GM23338 (cell line): ENCODE results near the gene GIPC1. TPM values are rescaled to one million over a fixed set of nuclear protein-coding genes. Genes with fewer than 3 reads are reported as not detected.

Experiments used
- ATAC-seq: fragments of 200-7000 bp; cut with Tn5 transposase; 3 replicates; pipeline ENCODE4 v1.9.1; 2020
- DNase-seq: peaks from one replicate; pipeline ENCODE4 v3.0.0-alpha.2; 2015; ENCODE audit warnings: low spot score
- H2AFZ ChIP-seq: fragments of 200-600 bp; sonication (generic); 2 replicates; pipeline ENCODE4 v1.8.0; 2016; ENCODE audit warnings: antibody characterized with exemption, mild to moderate bottlenecking, moderate library complexity
- H3F3A ChIP-seq: fragments of 200-600 bp; sonication (generic); replicated peaks from 2 replicates; pipeline ENCODE4 v1.8.0; 2017; ENCODE audit warnings: antibody characterized with exemption, mixed run types, low read depth
- H3K27ac ChIP-seq: fragments of 200-600 bp; sonication (generic); 2 replicates; pipeline ENCODE4 v1.6.1; 2016; ENCODE audit warnings: low read depth
- H3K27me3 ChIP-seq: fragments of 200-600 bp; sonication (generic); 2 replicates; pipeline ENCODE4 v1.8.0; 2016; ENCODE audit warnings: mild to moderate bottlenecking, mixed run types, moderate library complexity; ENCODE audit not compliant: insufficient read depth
- H3K36me3 ChIP-seq: fragments of 200-600 bp; sonication (generic); 2 replicates; pipeline ENCODE4 v1.8.0; 2016; ENCODE audit warnings: mild to moderate bottlenecking; ENCODE audit not compliant: insufficient read depth
- H3K4me1 ChIP-seq: fragments of 200-600 bp; sonication (generic); 2 replicates; pipeline ENCODE4 v1.8.0; 2016; ENCODE audit warnings: mild to moderate bottlenecking, moderate library complexity; ENCODE audit not compliant: insufficient read depth
- H3K4me2 ChIP-seq: fragments of 200-600 bp; sonication (generic); 2 replicates; pipeline ENCODE4 v1.7.1; 2017; ENCODE audit warnings: mixed run types
- H3K4me3 ChIP-seq: fragments of 200-600 bp; sonication (generic); 2 replicates; pipeline ENCODE4 v1.6.1; 2016; ENCODE audit warnings: mixed run types
- H3K79me2 ChIP-seq: fragments of 200-600 bp; sonication (generic); replicated peaks from 2 replicates; pipeline ENCODE4 v1.8.0; 2017; ENCODE audit warnings: mild to moderate bottlenecking; ENCODE audit not compliant: insufficient read depth
- H3K9me2 ChIP-seq: fragments of 200-600 bp; sonication (generic); 2 replicates; pipeline ENCODE4 v1.8.0; 2017; ENCODE audit not compliant: insufficient read depth
- H4K20me1 ChIP-seq: fragments of 200-600 bp; sonication (generic); replicated peaks from 2 replicates; pipeline ENCODE4 v1.8.0; 2017; ENCODE audit warnings: mild to moderate bottlenecking; ENCODE audit not compliant: insufficient read depth
- H3K27ac Mint-ChIP-seq: 2 replicates; pipeline ENCODE4 v1.8.0; 2020; ENCODE audit warnings: inconsistent platforms, mild to moderate bottlenecking, moderate library complexity, mixed read lengths
- H3K27me3 Mint-ChIP-seq: 3 replicates; pipeline ENCODE4 v1.8.0; 2022; ENCODE audit warnings: low read depth, mild to moderate bottlenecking, moderate library complexity, mixed read lengths, inconsistent platforms; ENCODE audit not compliant: insufficient read depth, poor library complexity
- H3K36me3 Mint-ChIP-seq: 3 replicates; pipeline ENCODE4 v1.8.0; 2021; ENCODE audit warnings: low read depth, mild to moderate bottlenecking, inconsistent platforms, moderate library complexity, mixed read lengths
- H3K4me1 Mint-ChIP-seq: 3 replicates; pipeline ENCODE4 v1.8.0; 2020; ENCODE audit warnings: mild to moderate bottlenecking, inconsistent platforms, mixed read lengths
- H3K4me3 Mint-ChIP-seq: 3 replicates; pipeline ENCODE4 v1.8.0; 2021; ENCODE audit warnings: moderate library complexity, mild to moderate bottlenecking, inconsistent platforms, mixed read lengths
- H3K9me3 Mint-ChIP-seq: 3 replicates; pipeline ENCODE4 v1.8.0; 2020; ENCODE audit warnings: moderate library complexity, mild to moderate bottlenecking, inconsistent platforms, mixed read lengths
- EZH2phosphoT487 ChIP-seq: fragments of 200-600 bp; sonication (generic); IDR thresholded peaks from one replicate; pipeline ENCODE4 v1.8.1; 2018; ENCODE audit warnings: antibody characterized with exemption; ENCODE audit not compliant: unreplicated experiment
- JUNB ChIP-seq: IDR thresholded peaks from one replicate; pipeline ENCODE4 v1.6.1; 2016; ENCODE audit warnings: antibody characterized with exemption; ENCODE audit not compliant: unreplicated experiment
- STAT1 ChIP-seq: IDR thresholded peaks from one replicate; pipeline ENCODE4 v1.6.1; 2016; ENCODE audit warnings: antibody characterized with exemption; ENCODE audit not compliant: unreplicated experiment
- ZNF114 ChIP-seq: fragments of 250-450 bp; sonication (Bioruptor Pico); IDR thresholded peaks from 2 replicates; pipeline ENCODE4 v1.5.0; 2020; ENCODE audit warnings: mild to moderate bottlenecking, moderate library complexity
- polyA plus RNA-seq: library from polyadenylated mRNA; unstranded; fragments of >200 nt; fragmentation: Nextera tagmentation; extraction: Ambion mirVana; gene quantifications from 2 replicates; pipeline ENCODE4 v1.2.1, GENCODE V29; 2016
- total RNA-seq: library from RNA; depleted of rRNA; stranded (reverse); fragments of >200 nt; shearing (Covaris generic); gene quantifications from 2 replicates; pipeline ENCODE4 v1.2.3, GENCODE V29; 2014
- TF ChIP-seq, protein P1 (sequence below): fragments of 250-450 bp; sonication (Bioruptor Pico); IDR thresholded peaks from 2 replicates; pipeline ENCODE4 v1.5.0; 2020; ENCODE audit warnings: mild to moderate bottlenecking, moderate library complexity

The GIPC1 gene
- total and polyA plus RNA-seq, 2 experiments from 2014 or later, result 51.6 to 106 TPM

DNA sequence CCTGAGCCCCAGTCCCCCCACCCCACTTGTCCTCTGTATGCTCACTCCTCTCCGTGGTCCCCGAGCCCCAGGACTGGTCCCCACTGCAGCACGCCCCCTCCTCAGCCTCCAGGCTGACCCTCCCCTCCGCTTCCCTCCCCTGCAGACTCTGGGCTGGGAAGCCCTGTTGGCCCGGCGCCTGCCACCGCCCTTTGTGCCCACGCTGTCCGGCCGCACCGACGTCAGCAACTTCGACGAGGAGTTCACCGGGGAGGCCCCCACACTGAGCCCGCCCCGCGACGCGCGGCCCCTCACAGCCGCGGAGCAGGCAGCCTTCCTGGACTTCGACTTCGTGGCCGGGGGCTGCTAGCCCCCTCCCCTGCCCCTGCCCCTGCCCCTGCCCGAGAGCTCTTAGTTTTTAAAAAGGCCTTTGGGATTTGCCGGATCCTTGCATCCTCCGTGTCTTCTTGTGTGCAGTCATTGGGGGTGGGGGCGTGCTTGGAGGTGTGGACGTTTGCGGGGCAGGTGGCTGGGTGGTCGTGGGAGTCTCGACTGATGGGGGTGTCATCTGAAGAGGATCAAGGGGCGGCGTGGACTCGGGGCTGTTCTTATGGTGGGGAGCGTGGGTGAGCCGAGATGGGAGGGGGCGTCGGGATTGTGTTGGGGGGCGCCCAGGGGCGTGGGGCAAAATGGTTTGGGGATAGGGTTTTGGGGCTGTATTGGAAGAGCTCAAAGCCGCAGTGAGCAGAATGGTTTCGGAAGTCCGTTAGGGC lies 24.3 kb downstream of the GIPC1 start (continued):
- TF ChIP-seq, protein P1, sequence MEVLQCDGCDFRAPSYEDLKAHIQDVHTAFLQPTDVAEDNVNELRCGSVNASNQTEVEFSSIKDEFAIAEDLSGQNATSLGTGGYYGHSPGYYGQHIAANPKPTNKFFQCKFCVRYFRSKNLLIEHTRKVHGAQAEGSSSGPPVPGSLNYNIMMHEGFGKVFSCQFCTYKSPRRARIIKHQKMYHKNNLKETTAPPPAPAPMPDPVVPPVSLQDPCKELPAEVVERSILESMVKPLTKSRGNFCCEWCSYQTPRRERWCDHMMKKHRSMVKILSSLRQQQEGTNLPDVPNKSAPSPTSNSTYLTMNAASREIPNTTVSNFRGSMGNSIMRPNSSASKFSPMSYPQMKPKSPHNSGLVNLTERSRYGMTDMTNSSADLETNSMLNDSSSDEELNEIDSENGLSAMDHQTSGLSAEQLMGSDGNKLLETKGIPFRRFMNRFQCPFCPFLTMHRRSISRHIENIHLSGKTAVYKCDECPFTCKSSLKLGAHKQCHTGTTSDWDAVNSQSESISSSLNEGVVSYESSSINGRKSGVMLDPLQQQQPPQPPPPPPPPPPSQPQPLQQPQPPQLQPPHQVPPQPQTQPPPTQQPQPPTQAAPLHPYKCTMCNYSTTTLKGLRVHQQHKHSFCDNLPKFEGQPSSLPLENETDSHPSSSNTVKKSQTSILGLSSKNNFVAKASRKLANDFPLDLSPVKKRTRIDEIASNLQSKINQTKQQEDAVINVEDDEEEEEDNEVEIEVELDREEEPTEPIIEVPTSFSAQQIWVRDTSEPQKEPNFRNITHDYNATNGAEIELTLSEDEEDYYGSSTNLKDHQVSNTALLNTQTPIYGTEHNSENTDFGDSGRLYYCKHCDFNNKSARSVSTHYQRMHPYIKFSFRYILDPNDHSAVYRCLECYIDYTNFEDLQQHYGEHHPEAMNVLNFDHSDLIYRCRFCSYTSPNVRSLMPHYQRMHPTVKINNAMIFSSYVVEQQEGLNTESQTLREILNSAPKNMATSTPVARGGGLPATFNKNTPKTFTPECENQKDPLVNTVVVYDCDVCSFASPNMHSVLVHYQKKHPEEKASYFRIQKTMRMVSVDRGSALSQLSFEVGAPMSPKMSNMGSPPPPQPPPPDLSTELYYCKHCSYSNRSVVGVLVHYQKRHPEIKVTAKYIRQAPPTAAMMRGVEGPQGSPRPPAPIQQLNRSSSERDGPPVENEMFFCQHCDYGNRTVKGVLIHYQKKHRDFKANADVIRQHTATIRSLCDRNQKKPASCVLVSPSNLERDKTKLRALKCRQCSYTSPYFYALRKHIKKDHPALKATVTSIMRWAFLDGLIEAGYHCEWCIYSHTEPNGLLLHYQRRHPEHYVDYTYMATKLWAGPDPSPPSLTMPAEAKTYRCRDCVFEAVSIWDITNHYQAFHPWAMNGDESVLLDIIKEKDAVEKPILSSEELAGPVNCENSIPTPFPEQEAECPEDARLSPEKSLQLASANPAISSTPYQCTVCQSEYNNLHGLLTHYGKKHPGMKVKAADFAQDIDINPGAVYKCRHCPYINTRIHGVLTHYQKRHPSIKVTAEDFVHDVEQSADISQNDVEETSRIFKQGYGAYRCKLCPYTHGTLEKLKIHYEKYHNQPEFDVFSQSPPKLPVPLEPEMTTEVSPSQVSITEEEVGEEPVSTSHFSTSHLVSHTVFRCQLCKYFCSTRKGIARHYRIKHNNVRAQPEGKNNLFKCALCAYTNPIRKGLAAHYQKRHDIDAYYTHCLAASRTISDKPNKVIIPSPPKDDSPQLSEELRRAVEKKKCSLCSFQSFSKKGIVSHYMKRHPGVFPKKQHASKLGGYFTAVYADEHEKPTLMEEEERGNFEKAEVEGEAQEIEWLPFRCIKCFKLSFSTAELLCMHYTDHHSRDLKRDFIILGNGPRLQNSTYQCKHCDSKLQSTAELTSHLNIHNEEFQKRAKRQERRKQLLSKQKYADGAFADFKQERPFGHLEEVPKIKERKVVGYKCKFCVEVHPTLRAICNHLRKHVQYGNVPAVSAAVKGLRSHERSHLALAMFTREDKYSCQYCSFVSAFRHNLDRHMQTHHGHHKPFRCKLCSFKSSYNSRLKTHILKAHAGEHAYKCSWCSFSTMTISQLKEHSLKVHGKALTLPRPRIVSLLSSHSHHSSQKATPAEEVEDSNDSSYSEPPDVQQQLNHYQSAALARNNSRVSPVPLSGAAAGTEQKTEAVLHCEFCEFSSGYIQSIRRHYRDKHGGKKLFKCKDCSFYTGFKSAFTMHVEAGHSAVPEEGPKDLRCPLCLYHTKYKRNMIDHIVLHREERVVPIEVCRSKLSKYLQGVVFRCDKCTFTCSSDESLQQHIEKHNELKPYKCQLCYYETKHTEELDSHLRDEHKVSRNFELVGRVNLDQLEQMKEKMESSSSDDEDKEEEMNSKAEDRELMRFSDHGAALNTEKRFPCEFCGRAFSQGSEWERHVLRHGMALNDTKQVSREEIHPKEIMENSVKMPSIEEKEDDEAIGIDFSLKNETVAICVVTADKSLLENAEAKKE (CRISPR knock-in tag), result no peak
- TF ChIP-seq ZNF114 (CRISPR knock-in tag), result no peak

DNA sequence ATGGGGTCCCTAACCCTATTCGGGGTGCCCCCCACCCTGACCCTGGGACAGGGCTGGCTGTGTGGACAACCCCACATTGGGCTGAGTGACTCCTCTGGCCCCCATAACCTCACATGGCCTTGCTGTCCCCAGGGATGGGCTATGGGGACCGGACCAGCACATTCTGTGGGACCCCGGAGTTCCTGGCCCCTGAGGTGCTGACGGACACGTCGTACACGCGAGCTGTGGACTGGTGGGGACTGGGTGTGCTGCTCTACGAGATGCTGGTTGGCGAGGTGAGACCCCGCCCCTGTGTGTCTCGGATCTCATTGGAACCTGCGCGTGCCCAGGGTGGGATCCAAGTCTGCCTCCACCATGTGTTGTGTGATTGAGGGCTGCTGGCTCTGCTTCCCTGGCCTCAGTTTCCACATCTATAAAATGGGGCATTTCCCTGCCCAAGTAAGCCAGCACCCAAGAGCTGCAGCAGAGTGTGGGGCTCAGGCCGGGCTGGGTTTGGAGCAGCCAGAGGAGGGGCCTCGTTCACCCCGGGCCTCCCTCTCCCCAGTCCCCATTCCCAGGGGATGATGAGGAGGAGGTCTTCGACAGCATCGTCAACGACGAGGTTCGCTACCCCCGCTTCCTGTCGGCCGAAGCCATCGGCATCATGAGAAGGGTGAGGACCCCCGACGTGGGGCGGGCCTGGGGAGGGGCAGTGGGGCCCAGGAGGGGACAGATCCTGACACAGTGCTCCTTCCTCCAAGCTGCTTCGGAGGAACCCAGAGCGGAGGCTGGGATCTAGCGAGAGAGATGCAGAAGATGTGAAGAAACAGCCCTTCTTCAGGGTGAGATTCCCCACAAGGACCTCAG lies 25.7 kb downstream of the GIPC1 start:
- Histone ChIP-seq H3K27ac (no peak overlapping the region), H3F3A (0 out of 2 replicates have a peak, but pooled peaks cover 9% of the 10 kb centered on the region), H3K36me3 (peaks cover 7% of the 10 kb centered on the region; the same call in 1 of the 2 replicates), H3K4me2 (no peak overlapping the region), H3K4me3 (no peak overlapping the region), H4K20me1 (no peaks in the 10 kb centered on the region; the same call in 1 of the 2 replicates), H2AFZ (no peak overlapping the region), H3K27me3 (peaks cover 18% of the 10 kb centered on the region), H3K4me1 (peaks cover 3% of the 10 kb centered on the region; the same call in 1 of the 2 replicates), H3K9me2 (no peaks in the 10 kb centered on the region), H3K79me2 (no peaks in the 10 kb centered on the region)
- Mint-ChIP-seq H3K27ac (no peak overlapping the region), H3K4me3 (no peak overlapping the region), H3K9me3 (no peaks in the 10 kb centered on the region), H3K4me1 (peaks cover 16% of the 10 kb centered on the region), H3K36me3 (peaks cover 22% of the 10 kb centered on the region), H3K27me3 (peaks cover 24% of the 10 kb centered on the region)
- no peak for ATAC-seq
- no peak for DNase-seq
- no peak for TF ChIP-seq JUNB
- TF ChIP-seq STAT1, result no peak
- TF ChIP-seq, protein P1 (CRISPR knock-in tag), result no peak
- TF ChIP-seq EZH2phosphoT487, result no peak
